ENCODE measurements around the gene PHACTR3.

PHACTR3 gene

GRCh38 chr20:59575216-59575615 is 29.1 kb upstream of the PHACTR3 start:
- no peak overlapping the region for H3K4me3 ChIP-seq (ENCODE audit: low read depth, low read length)
- no peak for TF ChIP-seq CTCF (IDR thresholded peaks at IDR 0.05; ENCODE audit: low read depth, low read length, missing control alignments)
- no peak for DNase-seq (ENCODE audit: low read depth)

GRCh38 chr20:59575653-59576052 is 28.7 kb upstream of the PHACTR3 start:
- H3K4me3 ChIP-seq (ENCODE audit: low read depth, low read length): no peak overlapping the region
- DNase-seq (ENCODE audit: low read depth): no peak
- no peak for TF ChIP-seq CTCF (IDR thresholded peaks at IDR 0.05; ENCODE audit: low read depth, low read length, missing control alignments)

GRCh38 chr20:59576216-59576953 is 28.0 kb upstream of the PHACTR3 start:
- TF ChIP-seq CTCF (IDR thresholded peaks at IDR 0.05; ENCODE audit: low read depth, low read length, missing control alignments): no peak
- no peak overlapping the region for H3K4me3 ChIP-seq (ENCODE audit: low read depth, low read length)
- no peak for DNase-seq (ENCODE audit: low read depth)

GRCh38 chr20:59577037-59577808 is 27.1 kb upstream of the PHACTR3 start:
- no peak for DNase-seq (ENCODE audit: low read depth)
- TF ChIP-seq CTCF (IDR thresholded peaks at IDR 0.05; ENCODE audit: low read depth, low read length, missing control alignments): no peak
- no peak overlapping the region for H3K4me3 ChIP-seq (ENCODE audit: low read depth, low read length)

GRCh38 chr20:59577809-59578435 is 26.4 kb upstream of the PHACTR3 start:
- no peak for TF ChIP-seq CTCF (IDR thresholded peaks at IDR 0.05; ENCODE audit: low read depth, low read length, missing control alignments)
- H3K4me3 ChIP-seq (ENCODE audit: low read depth, low read length): no peak overlapping the region
- no peak for DNase-seq (ENCODE audit: low read depth)

GRCh38 chr20:59578436-59579403 is 25.6 kb upstream of the PHACTR3 start:
- DNase-seq (ENCODE audit: low read depth): no peak

More at GRCh38 chr20:59578436-59579403, 25.6 kb upstream of the PHACTR3 start:
- no peak for TF ChIP-seq CTCF (IDR thresholded peaks at IDR 0.05; ENCODE audit: low read depth, low read length, missing control alignments)
- H3K4me3 ChIP-seq (ENCODE audit: low read depth, low read length): no peak overlapping the region

Measured in GM12864 (cell line).